Smooth muscle cell (in vitro differentiated cells): ENCODE measurements around the gene TESK1. TPM values are rescaled to one million over a fixed set of nuclear protein-coding genes. Genes with fewer than 3 reads are reported as not detected.

Experiments used
- DNase-seq: peaks from one replicate; lab custom pipeline; 2025; ENCODE audit not compliant: unreplicated experiment; lab: John Stamatoyannopoulos, UW
- H2AFZ ChIP-seq: fragments of 200-600 bp; sonication (generic); 2 replicates; pipeline ENCODE4 v1.6.0; 2016; ENCODE audit warnings: antibody characterized with exemption, low read depth, mild to moderate bottlenecking
- H3F3A ChIP-seq: fragments of 200-600 bp; sonication (generic); 2 replicates; pipeline ENCODE4 v1.6.0; 2017; ENCODE audit warnings: antibody characterized with exemption, low read depth
- H3K27ac ChIP-seq: fragments of 200-600 bp; sonication (generic); 2 replicates; pipeline ENCODE4 v1.5.1; 2016; ENCODE audit warnings: low read depth, mild to moderate bottlenecking
- H3K27me3 ChIP-seq: fragments of 200-600 bp; sonication (generic); 2 replicates; pipeline ENCODE4 v1.6.1; 2016; ENCODE audit warnings: low read depth, mild to moderate bottlenecking
- H3K36me3 ChIP-seq: fragments of 200-600 bp; sonication (generic); 2 replicates; pipeline ENCODE4 v1.5.1; 2016; ENCODE audit warnings: low read depth
- H3K4me1 ChIP-seq: fragments of 200-600 bp; sonication (generic); 2 replicates; pipeline ENCODE4 v1.5.1; 2016; ENCODE audit warnings: low read depth
- H3K4me2 ChIP-seq: fragments of 200-600 bp; sonication (generic); 2 replicates; pipeline ENCODE4 v1.6.0; 2016; ENCODE audit warnings: mild to moderate bottlenecking
- H3K4me3 ChIP-seq: fragments of 200-600 bp; sonication (generic); 2 replicates; pipeline ENCODE4 v1.5.1; 2016; ENCODE audit warnings: mild to moderate bottlenecking
- H3K79me2 ChIP-seq: fragments of 200-600 bp; sonication (generic); 2 replicates; pipeline ENCODE4 v1.6.0; 2016; ENCODE audit warnings: low read depth, mild to moderate bottlenecking
- H3K9ac ChIP-seq: fragments of 200-600 bp; sonication (generic); 2 replicates; pipeline ENCODE4 v1.6.0; 2016; ENCODE audit warnings: low read depth
- H3K9me3 ChIP-seq: fragments of 200-600 bp; sonication (generic); replicated peaks from 2 replicates; pipeline ENCODE4 v1.5.1; 2016; ENCODE audit warnings: low read depth
- H4K20me1 ChIP-seq: fragments of 200-600 bp; sonication (generic); 2 replicates; pipeline ENCODE4 v1.6.0; 2016; ENCODE audit warnings: low read depth
- CTCF ChIP-seq: fragments of 200-600 bp; sonication (generic); IDR thresholded peaks from 2 replicates; pipeline ENCODE4 v1.5.1; 2017; ENCODE audit warnings: borderline replicate concordance, mild to moderate bottlenecking, antibody characterized with exemption; ENCODE audit not compliant: insufficient read depth, poor library complexity, severe bottlenecking
- WGBS: methylation state at CpG from one replicate; pipeline ENCODE4 v1.1.7; 2016; ENCODE audit warnings: low lambda C conversion rate; 5-methylcytosine and 5-hydroxymethylcytosine counted together
- polyA plus RNA-seq: library from polyadenylated mRNA; unstranded; fragments of >200 nt; fragmentation: Nextera tagmentation; extraction: Ambion mirVana; gene quantifications from 2 replicates; pipeline ENCODE4 v1.2.1, GENCODE V29; 2016
- total RNA-seq: library from RNA; depleted of rRNA; stranded (reverse); fragments of >200 nt; gene quantifications from 2 replicates; pipeline ENCODE4 v1.2.3, GENCODE V29; 2014

TESK1 gene
- total RNA-seq (10.0 and 14.2 TPM in 2 replicates), polyA plus RNA-seq (19.4 and 25.6 TPM in 2 replicates)

GRCh38 chr9:35604578-35605350, at the start of gene TESK1:
Gene TESK1, plus strand, starts transcription at chr9:35605262. Its CDS starts 358 bp downstream, at chr9:35605620.
- Histone ChIP-seq H3K36me3 (no peaks in the 10 kb centered on the region), H3K4me1 (peaks cover 15% of the 10 kb centered on the region)
- under 1% methylated on average over 29 of the region's 55 CpGs for WGBS

GRCh38 chr9:35555881-35556280, 49.2 kb upstream of the TESK1 start:
- no peaks in the 10 kb centered on the region for H3K27me3 ChIP-seq
- no peak overlapping the region for H3K27ac ChIP-seq
- H3K79me2 ChIP-seq: peaks cover 16% of the 10 kb centered on the region
- no peak overlapping the region for H3K9ac ChIP-seq
- no peak overlapping the region for H2AFZ ChIP-seq
- no peak for DNase-seq
- no peaks in the 10 kb centered on the region for H3F3A ChIP-seq
- TF ChIP-seq CTCF: no peak
- H4K20me1 ChIP-seq: peaks cover 38% of the 10 kb centered on the region
- H3K4me3 ChIP-seq: no peak overlapping the region
- peaks cover 10% of the 10 kb centered on the region for H3K4me1 ChIP-seq
- H3K9me3 ChIP-seq: no peaks in the 10 kb centered on the region
- H3K4me2 ChIP-seq: no peak overlapping the region
- 97% methylated on average over 10 of the region's 10 CpGs for WGBS
- no peaks in the 10 kb centered on the region for H3K36me3 ChIP-seq

More at GRCh38 chr9:35604578-35605350, at the start of gene TESK1:
- H3K79me2 ChIP-seq: peaks cover 17% of the 10 kb centered on the region
- TF ChIP-seq CTCF: no peak
- peak within 1 kb of the TSS; percentile 84 for H2AFZ ChIP-seq
- peak within 1 kb of the TSS; percentile 100 for H3K4me2 ChIP-seq
- H4K20me1 ChIP-seq: peaks cover 19% of the 10 kb centered on the region
- H3K27me3 ChIP-seq: no peaks in the 10 kb centered on the region
- DNase-seq: peak; percentile 54
- peak within 1 kb of the TSS; percentile 67 for H3K4me3 ChIP-seq
- peaks cover 17% of the 10 kb centered on the region for H3F3A ChIP-seq
- H3K9ac ChIP-seq: peak within 1 kb of the TSS; percentile 55
- peak within 1 kb of the TSS; percentile 67 for H3K27ac ChIP-seq
- H3K9me3 ChIP-seq: no peaks in the 10 kb centered on the region

GRCh38 chr9:35556776-35557175, 48.3 kb upstream of the TESK1 start:
- H3K4me1 ChIP-seq: peaks cover 10% of the 10 kb centered on the region
- no peaks in the 10 kb centered on the region for H3F3A ChIP-seq
- WGBS: 97% methylated on average over 3 of the region's 3 CpGs
- no peak for DNase-seq
- peaks cover 30% of the 10 kb centered on the region for H4K20me1 ChIP-seq
- no peaks in the 10 kb centered on the region for H3K27me3 ChIP-seq
- no peak overlapping the region for H3K4me3 ChIP-seq
- no peak overlapping the region for H3K4me2 ChIP-seq
- no peaks in the 10 kb centered on the region for H3K9me3 ChIP-seq
- no peak overlapping the region for H2AFZ ChIP-seq
- H3K9ac ChIP-seq: no peak overlapping the region
- no peak overlapping the region for H3K27ac ChIP-seq
- no peaks in the 10 kb centered on the region for H3K36me3 ChIP-seq
- TF ChIP-seq CTCF: no peak
- peaks cover 12% of the 10 kb centered on the region for H3K79me2 ChIP-seq
